NCI-H2107 treated with DMSO at 0.1 percent for 48 hours (cell line): Measurements from ENCODE around the gene TRIM27.
"Not testable (repeated sequence)": the region's sequence is repeated elsewhere in the genome, so short reads cannot be mapped to it uniquely, and the experiment has no call there.

Source experiments
- DNase-seq: peaks from one replicate; lab custom pipeline; 2025; ENCODE audit not compliant: unreplicated experiment; lab: John Stamatoyannopoulos, UW

TRIM27 gene

GRCh38 chr6:28866205-28867085 lies 57.3 kb downstream of the TRIM27 start:
- DNase-seq: not testable (repeated sequence)

GRCh38 chr6:28865401-28866204 lies 58.2 kb downstream of the TRIM27 start:
- DNase-seq: no peak

GRCh38 chr6:28864326-28864923 lies 59.4 kb downstream of the TRIM27 start:
- DNase-seq: no peak

- DNase-seq: peak; percentile 25
These were observed 60.0 kb downstream of the TRIM27 start for GRCh38 chr6:28863604-28864325.

- DNase-seq: no peak
These were observed 61.7 kb downstream of the TRIM27 start for GRCh38 chr6:28862077-28862476.

- DNase-seq: no peak
These were observed 62.4 kb downstream of the TRIM27 start for GRCh38 chr6:28861339-28861738.

GRCh38 chr6:28860581-28860980 lies 63.2 kb downstream of the TRIM27 start:
- no peak for DNase-seq

GRCh38 chr6:28858963-28859362 lies 64.8 kb downstream of the TRIM27 start:
- DNase-seq: no peak

- no peak for DNase-seq
These were observed 67.2 kb downstream of the TRIM27 start for GRCh38 chr6:28856620-28857005.

- not testable (repeated sequence) for DNase-seq
These were observed 69.4 kb downstream of the TRIM27 start for GRCh38 chr6:28854405-28854804.
